HG03342 (cell line): ENCODE results near the gene BNIPL.
A peak's percentile ranks its signal among the peaks of the same experiment; 100 is the strongest.

Experiments
- ATAC-seq: cut with Tn5 transposase; IDR thresholded peaks from one replicate; pipeline ENCODE4 v1.9.1; 2021; ENCODE audit warnings: mild to moderate bottlenecking, moderate library complexity; ENCODE audit not compliant: unreplicated experiment

The BNIPL gene

DNA sequence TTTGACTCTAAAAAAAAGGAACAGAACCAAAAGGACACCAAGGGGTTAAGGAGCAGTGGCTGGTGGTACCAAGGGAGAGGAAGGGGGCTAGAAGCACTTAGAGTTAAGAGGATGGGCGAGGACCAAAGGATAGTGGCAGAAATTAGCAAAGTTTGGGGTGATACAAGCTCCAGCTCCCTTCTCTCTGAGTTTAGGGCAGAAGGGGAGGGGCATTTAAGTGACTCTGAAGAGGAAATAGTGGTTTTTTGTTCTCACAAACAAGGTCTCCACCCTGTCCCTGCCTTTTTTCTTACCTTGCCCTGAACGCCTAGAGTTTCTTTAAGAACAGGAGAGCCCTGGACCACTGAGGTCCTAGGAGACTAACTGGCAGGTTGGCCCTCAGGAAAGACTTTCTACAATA is 19.8 kb downstream of the BNIPL start:
- ATAC-seq = no peak

DNA sequence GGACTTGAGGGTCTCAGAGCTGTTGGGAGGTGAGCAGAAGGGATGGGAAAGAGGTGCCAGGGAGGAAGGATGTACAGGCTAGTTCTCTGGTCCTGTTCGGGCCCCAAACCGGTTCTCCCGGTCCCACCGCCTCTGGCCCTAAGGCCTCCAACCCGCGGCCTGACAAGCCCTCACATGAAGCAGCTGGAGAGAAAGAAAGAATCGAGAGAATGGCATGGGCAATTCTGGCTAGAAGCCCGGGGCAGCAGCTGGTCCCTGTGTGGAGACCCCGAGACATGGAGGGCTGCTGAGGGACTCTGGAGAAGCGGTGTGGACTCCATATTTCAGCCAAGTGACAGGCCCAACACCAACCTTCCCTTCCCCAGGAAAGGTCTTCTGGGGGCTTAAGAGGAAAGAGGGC is 22.3 kb downstream of the BNIPL start:
- no peak for ATAC-seq

DNA sequence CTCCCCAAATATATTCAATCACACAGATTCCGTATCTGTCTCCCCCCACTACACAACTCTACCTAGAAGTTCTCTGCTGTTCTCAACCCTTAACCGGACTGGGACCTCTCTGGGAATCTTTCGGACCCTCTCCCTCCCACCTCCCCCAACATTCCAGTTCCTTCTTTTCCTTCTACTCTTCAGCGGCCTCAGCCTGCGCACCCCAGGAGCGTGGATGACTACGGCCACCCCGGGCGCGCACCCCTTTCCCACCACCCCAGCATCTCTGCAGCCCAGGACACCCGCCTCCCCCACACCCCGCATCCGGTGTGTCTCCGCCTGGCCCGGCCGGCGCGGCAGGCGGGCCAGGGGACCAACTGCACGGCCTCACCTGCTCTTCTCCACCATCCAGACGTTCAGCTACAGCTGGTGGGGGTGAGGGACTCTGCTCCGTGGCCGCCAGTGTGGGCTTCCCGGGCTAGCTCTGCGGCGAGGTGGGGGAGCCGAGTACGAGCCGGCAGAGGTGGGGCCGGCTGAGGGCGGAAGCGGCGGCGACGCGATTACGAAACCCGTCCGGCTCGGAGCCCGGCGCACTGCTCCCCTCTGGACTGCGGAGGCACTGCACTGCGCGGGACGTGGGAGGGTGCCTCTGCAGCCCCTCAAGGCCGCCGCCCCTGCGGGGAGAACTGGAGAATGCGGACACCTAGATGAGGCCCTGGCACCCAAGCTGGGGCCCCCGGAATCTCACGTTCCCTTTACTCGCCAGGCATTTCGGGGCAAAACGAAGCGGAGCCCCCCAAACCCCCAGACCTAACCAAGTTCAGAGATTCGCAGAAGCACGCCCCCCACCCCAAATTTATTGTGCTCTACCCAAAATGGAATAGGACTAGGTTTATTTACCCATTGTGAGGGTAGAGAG is 23.0 kb downstream of the BNIPL start, which contains the start of gene CDC42SE1:
TSS of gene CDC42SE1 (minus strand) at position 514 of the 898 bp plus-strand sequence. CDS start 3,892 bp downstream, outside the sequence.
- ATAC-seq = peak; percentile 73

DNA sequence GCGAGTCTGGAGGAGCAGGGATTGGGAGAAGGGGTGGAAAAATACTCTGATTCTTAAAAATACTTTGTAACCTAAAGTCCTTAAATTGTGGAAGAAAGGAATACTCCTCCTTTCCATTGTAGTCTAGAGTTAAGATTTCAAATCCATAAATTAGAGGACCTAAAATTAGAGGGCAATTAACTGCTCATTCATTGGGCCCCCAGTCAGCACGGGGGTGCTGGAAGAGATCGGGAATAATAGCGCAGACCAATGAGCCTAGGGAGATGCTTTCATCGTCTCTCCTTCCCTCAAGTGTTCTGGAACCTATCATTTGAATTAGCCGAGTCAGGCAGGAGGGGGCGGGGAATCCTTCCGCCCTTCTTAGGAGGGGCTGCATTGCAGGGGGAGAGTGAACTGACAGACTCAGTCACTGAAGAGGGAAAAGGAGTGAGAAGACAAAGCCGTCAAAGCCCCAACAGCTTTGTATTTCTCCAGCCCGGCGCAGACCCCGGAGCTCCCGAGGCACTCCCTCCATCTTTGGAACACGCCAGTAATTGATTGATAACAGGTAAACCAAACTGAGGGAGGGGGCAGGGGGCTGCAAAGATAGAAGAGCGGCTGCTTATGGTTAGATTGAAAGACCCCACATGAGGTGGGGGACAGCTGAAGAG is 23.7 kb downstream of the BNIPL start, which contains the start of gene MLLT11:
TSS of gene MLLT11 (plus strand) at position 391 of the 650 bp plus-strand sequence. CDS start 6,828 bp downstream, outside the sequence.
- no peak for ATAC-seq

DNA sequence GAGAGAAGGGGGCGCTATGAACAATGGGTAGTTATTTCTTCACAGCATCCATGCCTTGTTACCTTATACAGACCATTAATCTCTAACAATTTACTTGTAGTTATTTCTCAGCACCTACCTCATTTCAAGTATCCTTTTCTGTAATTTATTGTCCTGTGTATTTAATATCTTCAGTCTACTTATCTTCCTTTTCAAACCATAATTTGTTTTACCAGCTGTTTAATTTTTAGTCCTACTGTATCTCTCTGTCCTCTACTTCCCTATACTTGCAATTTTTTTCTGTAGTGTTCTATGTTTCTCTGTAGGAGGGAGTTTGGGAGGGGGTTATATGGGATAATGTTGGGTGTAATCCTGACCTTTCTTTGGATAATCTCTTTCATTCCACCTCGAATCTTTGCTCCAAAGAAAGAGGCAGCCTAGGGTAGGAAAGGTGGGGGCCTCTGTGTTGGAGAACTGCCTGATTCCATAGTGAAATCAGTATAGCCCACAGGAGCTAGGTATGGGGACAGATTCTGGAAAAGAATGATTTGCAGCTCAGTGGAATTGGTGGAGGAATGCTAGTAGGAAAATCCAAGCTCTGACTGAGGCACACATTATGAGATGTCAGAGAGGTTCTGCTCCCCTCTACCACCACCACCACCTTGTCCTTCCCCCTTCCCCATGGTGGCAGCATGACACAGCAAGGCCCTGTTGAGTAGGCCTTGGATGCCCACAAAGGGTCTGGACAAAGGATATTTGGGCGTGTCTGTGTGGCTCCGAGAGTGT is 24.5 kb downstream of the BNIPL start:
- ATAC-seq = no peak

DNA sequence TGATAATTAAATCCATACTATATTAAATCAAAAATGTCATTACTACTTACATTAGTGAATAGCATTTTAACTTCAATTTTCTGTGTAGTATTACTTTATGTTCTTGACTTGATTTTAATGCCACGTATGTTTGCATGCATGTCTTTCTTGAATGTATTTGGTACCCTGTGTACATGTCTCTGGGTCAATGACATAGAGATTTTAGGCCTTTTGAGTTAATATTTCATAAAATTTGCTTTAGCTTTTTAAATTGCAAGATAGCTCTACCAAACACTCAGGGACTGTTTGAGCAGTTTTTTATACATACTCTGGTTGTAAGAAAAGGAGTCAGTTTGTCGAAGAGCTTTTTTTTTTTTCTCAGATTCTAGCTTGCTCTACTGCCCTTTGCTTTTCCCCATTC is 25.3 kb downstream of the BNIPL start:
- ATAC-seq = no peak

DNA sequence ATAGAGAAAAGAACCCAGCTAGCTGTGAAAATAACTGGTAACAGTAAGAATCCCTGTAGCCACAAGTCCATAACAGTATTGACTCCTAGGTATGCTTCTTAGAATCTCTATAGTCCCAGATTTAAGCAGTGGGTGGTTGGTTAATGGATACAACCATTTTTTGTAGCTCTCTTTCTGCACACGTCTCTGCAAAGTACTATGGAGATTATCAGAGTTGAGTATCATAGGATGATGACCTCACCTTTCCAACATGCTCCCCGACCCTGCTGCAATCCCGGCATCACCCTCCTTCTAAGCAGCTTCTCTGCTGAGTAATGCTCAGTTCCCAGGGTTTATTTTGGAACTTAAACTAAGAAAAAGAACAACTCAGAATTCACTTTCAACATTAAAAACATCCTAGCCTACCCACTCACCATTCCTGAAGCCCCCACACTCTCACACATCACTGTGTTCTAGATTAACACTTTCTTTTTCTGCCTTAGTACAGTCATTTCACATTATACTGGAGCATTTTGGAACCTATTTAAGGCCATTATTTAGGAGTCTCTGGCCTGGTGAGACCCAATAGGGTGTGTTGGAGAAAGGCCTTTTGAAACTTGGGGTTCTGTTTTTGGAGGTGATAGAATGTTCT is 26.5 kb downstream of the BNIPL start:
- ATAC-seq = no peak

DNA sequence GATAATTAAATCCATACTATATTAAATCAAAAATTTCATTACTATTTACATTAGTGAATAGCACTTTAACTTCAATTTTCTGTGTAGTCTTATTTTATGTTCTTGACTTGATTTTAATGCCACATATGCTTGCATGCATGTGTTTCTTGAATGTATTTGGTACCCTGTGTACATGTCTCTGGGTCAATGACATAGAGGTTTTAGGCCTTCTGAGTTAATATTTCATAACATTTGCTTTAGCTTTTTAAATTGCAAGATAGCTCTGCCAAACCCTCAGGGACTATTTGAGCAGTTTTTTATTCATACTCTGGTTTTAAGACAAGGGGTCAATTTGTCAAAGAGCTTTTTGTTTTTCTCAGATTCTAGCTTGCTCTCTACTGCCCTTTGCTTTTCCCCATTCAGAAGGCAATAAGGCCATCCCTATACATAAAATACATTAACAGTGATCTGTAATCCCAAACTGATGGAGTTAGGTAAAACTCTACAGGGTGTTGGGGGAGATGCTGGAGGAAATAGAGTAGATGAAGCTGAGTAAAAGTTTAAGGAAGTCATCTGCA is 28.8 kb downstream of the BNIPL start:
- ATAC-seq = no peak

DNA sequence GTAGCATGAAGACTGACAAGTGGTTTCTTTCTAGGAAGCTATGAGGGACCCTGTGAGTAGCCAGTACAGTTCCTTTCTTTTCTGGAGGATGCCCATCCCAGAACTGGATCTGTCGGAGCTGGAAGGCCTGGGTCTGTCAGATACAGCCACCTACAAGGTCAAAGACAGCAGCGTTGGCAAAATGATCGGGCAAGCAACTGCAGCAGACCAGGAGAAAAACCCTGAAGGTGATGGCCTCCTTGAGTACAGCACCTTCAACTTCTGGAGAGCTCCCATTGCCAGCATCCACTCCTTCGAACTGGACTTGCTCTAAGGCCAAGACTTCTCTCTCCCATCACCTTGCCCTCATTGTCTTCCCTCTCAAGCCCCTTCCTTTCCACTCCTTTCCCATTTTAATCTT is 30.8 kb downstream of the BNIPL start:
- ATAC-seq = no peak

DNA sequence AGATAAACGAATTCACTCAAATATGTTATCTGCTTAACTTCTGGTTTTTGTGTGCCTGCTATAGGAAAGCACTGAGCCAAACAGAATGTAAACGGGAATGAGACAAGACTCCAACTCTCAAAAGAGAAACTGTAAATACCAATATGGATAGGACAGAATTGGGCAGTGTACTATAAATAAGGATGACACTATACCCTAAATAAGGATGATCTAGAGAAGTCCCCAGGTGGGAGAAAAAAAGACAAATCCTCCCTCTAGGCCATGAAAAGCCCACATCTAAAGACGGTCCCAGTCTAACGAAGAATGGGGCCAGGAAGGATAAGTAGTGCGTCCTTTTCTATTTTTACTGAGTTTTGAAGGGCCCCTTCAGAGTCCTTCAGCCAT is 32.7 kb downstream of the BNIPL start:
- no peak for ATAC-seq

DNA sequence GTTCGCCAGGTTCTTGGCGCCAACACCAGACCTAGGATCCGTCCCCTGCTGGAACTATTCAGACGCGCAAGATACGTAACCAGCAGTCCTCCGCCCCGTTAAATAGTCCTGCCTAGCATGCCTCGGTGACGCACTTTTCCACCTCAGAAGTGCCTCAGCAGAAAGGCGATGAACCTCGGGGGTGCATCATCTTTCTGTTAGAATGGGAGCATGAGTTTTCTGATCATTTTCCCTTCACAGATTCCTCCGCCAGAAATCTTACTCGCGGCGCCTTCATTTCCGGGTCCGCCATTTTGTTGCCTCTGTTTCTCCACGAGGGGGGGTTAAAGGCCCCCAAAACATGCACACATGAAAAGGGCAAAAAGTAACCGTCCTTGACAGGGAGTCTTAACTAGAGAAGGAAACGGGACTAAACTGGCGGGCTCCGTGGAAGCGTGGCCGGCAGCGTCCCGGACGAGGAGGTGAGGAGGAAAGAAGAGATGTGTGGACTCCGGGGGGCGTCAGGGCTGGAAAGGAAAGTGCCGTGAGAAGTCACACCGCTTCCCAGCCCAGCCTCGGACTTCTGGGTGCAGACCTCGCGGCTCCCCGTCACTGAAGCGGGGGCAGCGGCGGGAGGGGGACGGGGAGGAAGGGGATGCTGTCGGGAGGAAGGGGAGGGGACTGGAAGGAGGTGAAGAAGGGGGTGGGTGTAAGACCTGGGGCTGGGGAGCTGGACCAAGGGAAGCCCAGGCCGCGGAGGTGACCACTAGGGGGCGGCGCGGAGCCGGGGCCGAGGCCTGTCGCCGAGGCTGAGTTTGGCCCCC is 34.3 kb downstream of the BNIPL start, which contains the start of gene GABPB2:
TSS of gene GABPB2 (plus strand) at position 288 of the 803 bp plus-strand sequence. CDS start 17,429 bp downstream, outside the sequence.
- peak; percentile 77 for ATAC-seq

DNA sequence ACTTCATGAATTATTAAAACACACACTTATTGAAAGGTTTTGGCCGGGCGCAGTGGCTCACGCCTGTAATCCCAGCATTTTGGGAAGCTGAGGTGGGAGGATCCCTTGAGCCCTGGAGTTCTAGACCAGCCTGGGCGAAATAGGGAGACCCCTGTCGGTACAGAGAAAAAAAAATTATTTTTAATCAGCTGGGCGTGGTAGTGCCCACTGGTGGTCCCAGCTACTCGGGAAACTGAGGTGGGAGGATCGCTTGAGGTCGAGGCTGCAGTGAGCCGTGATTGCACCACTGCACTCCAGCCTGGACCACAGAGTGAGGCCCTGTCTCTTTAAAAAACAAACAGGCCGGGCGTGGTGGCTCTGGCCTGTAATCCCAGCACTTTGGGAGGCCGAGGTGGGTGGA is 35.8 kb downstream of the BNIPL start:
- ATAC-seq = no peak

DNA sequence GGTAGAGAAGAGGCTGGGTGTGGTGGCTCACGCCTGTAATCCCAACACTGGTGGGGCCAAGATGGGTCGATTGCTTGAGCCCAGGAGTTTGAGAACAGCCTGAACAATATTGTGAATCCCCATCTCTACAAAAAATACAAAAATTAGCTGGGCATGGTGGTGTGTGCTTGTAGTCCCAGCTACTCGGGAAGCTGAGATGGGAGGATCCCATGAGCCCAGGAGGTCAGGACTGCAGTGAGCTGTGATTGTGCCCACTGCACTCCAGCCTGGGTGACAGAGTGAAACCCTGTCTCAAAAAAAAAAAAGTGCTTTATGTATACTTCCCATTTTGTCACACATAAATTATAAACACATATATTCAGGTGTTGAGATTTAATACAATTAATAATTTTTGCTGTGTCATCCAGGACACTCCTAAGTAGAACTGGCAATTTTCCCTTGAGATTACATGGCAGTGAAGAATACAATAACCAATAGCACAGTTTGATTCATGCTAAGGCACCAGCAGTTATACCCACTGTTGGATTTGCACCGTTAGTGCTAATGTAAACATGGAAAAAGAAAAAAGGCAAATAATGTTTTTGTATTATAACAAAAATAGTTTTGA is 49.7 kb downstream of the BNIPL start:
- no peak for ATAC-seq
